Epithelial cell of proximal tubule (primary cell): ENCODE data around the gene TTLL9. TPM values are rescaled to one million over a fixed set of nuclear protein-coding genes. Genes with fewer than 3 reads are reported as not detected.

Source experiments
- DNase-seq: peaks from one replicate; pipeline ENCODE4 v3.0.0-alpha.2; 2011; ENCODE audit warnings: low read depth
- H3K4me3 ChIP-seq: 2 replicates; pipeline ENCODE4 v1.5.1; 2011; ENCODE audit warnings: low read depth, mild to moderate bottlenecking, low read length
- CTCF ChIP-seq: conservative IDR thresholded peaks from 2 replicates; pipeline ENCODE4 v1.5.1; 2012; ENCODE audit warnings: low read depth, mild to moderate bottlenecking, low read length
- total RNA-seq: library from RNA; depleted of rRNA; stranded (reverse); fragments of >200 nt; gene quantifications from 2 replicates; pipeline ENCODE4 v1.2.3, GENCODE V29; 2015

TTLL9 gene
- total RNA-seq, 1 donor from 2014 or later, result not detected

GRCh38 chr20:31956556-31957526 is 86.4 kb downstream of the TTLL9 start:
- no peak overlapping the region for H3K4me3 ChIP-seq
- no peak for DNase-seq
- no peak for TF ChIP-seq CTCF

GRCh38 chr20:31962761-31963160 is 92.3 kb downstream of the TTLL9 start:
- no peak overlapping the region for H3K4me3 ChIP-seq
- no peak for TF ChIP-seq CTCF
- DNase-seq, result no peak

GRCh38 chr20:31963889-31964288 is 93.5 kb downstream of the TTLL9 start:
- H3K4me3 ChIP-seq, result no peak overlapping the region
- TF ChIP-seq CTCF, result no peak

GRCh38 chr20:31966991-31967655 is 96.7 kb downstream of the TTLL9 start:
- no peak for TF ChIP-seq CTCF
- no peak overlapping the region for H3K4me3 ChIP-seq
- DNase-seq, result no peak

More at GRCh38 chr20:31963889-31964288, 93.5 kb downstream of the TTLL9 start:
- no peak for DNase-seq

- DNase-seq, result no peak
- no peak for TF ChIP-seq CTCF
- no peak within 1 kb of the TSS for H3K4me3 ChIP-seq
Measured at GRCh38 chr20:31967830-31968249, 97.4 kb downstream of the TTLL9 start, which contains the start of gene XKR7. Gene XKR7, plus strand, starts transcription at chr20:31968151. Its CDS starts 25 bp downstream, at chr20:31968176.

- H3K4me3 ChIP-seq, result no peak overlapping the region
- TF ChIP-seq CTCF, result no peak
- no peak for DNase-seq
Measured at GRCh38 chr20:31968291-31969126, 98.1 kb downstream of the TTLL9 start.
